Osteoblast (primary cell): Measurements from ENCODE around the gene PARD3. TPM values are rescaled to one million over a fixed set of nuclear protein-coding genes. Genes with fewer than 3 reads are reported as not detected.

Source experiments
- DNase-seq: peaks from one replicate; pipeline ENCODE4 v3.0.0; 2011; ENCODE audit warnings: low spot score, mixed read lengths; ENCODE audit not compliant: insufficient read length; ENCODE audit errors: missing footprints
- H2AFZ ChIP-seq: 2 replicates; pipeline ENCODE4 v1.6.0; 2011; ENCODE audit warnings: mild to moderate bottlenecking, low read length
- H3K27ac ChIP-seq: 2 replicates; pipeline ENCODE4 v1.5.1; 2011; ENCODE audit warnings: mild to moderate bottlenecking, low read depth, low read length, moderate library complexity
- H3K27me3 ChIP-seq: 2 replicates; pipeline ENCODE4 v1.6.0; 2012; ENCODE audit warnings: mild to moderate bottlenecking, control low read depth, inconsistent platforms, low read length, moderate library complexity; ENCODE audit not compliant: insufficient read depth
- H3K36me3 ChIP-seq: 2 replicates; pipeline ENCODE4 v1.5.1; 2011; ENCODE audit warnings: mild to moderate bottlenecking, low read length, control low read depth, moderate library complexity; ENCODE audit not compliant: insufficient read depth
- H3K4me1 ChIP-seq: 2 replicates; pipeline ENCODE4 v1.5.1; 2011; ENCODE audit warnings: mild to moderate bottlenecking, low read length, control low read depth, moderate library complexity; ENCODE audit not compliant: insufficient read depth
- H3K4me2 ChIP-seq: 2 replicates; pipeline ENCODE4 v1.6.0; 2011; ENCODE audit warnings: mild to moderate bottlenecking, low read length; ENCODE audit not compliant: insufficient read depth
- H3K4me3 ChIP-seq: fragments of 200-600 bp; sonication (generic); 3 replicates; pipeline ENCODE4 v1.5.1; 2012; ENCODE audit warnings: mild to moderate bottlenecking, low read length, inconsistent platforms; ENCODE audit not compliant: insufficient read depth
- H3K79me2 ChIP-seq: 2 replicates; pipeline ENCODE4 v1.6.0; 2012; ENCODE audit warnings: mild to moderate bottlenecking, low read length, control low read depth, inconsistent platforms; ENCODE audit not compliant: insufficient read depth
- H3K9me3 ChIP-seq: 2 replicates; pipeline ENCODE4 v1.5.1; 2011; ENCODE audit warnings: low read depth, low read length, control low read depth
- H4K20me1 ChIP-seq: 2 replicates; pipeline ENCODE4 v1.6.0; 2012; ENCODE audit warnings: mild to moderate bottlenecking, low read length, control low read depth; ENCODE audit not compliant: insufficient read depth
- total RNA-seq: library from RNA; depleted of rRNA; stranded (reverse); fragments of >200 nt; gene quantifications from 2 replicates; pipeline ENCODE4 v1.2.3, GENCODE V29; 2012
- TF ChIP-seq, protein P1 (sequence below): IDR thresholded peaks from 2 replicates; pipeline ENCODE4 v1.5.1; 2011; ENCODE audit warnings: mild to moderate bottlenecking, low read depth, low read length, moderate library complexity; ENCODE audit errors: extremely low read depth

Gene PARD3
- total RNA-seq, 1 donor, result 71.7 TPM

DNA sequence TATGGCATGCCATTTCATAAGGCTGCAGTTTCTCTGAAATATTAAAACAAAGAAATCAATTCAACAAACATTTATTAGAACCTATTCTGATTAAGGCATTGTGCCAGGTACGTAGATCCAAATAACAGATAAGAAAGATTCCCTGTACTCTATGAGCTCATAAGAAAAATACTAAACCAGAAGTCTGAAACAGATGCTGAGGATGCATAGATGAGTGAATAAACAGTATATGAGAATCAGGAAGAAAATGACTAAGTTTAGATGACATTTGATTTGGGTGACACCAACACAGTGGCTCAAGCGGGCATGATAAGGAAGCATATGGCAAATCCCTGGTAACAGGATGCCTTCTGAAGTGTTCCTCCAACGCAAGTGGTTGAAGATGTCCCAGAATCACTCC lies 477.2 kb downstream of the PARD3 start:
- no peaks in the 10 kb centered on the region for H3K79me2 ChIP-seq
- H3K27me3 ChIP-seq, result no peaks in the 10 kb centered on the region
- no peak overlapping the region for H3K27ac ChIP-seq

DNA sequence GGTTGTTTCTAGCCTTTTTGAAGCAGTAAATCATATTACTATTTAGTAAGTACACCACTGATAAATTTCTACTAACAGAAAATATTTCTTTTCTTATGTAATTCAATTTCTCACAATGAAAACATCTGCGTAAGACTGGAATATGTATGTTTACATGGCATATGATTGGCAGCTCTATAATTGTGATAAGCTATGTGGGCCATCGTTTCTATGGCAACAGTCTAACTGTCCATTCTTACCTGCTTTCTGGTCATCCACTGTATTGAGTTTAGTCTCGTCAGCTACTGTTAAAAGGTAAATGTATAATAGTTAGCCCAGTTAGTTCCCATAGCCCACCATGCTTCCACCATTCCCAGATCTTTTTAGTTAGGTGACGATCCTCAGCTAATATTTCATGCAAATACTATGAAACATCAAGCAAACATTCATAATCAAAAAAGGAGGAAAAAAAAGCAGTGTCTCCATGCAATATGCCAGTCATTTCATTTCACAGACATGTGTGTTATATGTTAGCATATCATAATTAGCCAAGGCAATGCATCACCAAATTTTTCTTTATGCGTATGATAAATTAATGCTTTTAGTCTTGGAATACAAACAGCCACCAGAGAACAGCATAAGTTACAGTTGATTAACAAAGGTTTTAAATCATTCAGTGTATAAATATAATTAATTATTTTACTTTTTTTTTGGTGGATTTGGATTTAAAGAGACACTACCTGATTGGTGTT lies 479.0 kb downstream of the PARD3 start:
- Histone ChIP-seq H3K4me1 (peaks cover 21% of the 10 kb centered on the region), H3K27me3 (no peaks in the 10 kb centered on the region), H4K20me1 (no peaks in the 10 kb centered on the region), H2AFZ (no peak overlapping the region), H3K36me3 (no peaks in the 10 kb centered on the region), H3K4me3 (no peak overlapping the region), H3K27ac (no peak overlapping the region), H3K4me2 (no peak overlapping the region), H3K79me2 (no peaks in the 10 kb centered on the region), H3K9me3 (no peaks in the 10 kb centered on the region)
- TF ChIP-seq, protein P1, sequence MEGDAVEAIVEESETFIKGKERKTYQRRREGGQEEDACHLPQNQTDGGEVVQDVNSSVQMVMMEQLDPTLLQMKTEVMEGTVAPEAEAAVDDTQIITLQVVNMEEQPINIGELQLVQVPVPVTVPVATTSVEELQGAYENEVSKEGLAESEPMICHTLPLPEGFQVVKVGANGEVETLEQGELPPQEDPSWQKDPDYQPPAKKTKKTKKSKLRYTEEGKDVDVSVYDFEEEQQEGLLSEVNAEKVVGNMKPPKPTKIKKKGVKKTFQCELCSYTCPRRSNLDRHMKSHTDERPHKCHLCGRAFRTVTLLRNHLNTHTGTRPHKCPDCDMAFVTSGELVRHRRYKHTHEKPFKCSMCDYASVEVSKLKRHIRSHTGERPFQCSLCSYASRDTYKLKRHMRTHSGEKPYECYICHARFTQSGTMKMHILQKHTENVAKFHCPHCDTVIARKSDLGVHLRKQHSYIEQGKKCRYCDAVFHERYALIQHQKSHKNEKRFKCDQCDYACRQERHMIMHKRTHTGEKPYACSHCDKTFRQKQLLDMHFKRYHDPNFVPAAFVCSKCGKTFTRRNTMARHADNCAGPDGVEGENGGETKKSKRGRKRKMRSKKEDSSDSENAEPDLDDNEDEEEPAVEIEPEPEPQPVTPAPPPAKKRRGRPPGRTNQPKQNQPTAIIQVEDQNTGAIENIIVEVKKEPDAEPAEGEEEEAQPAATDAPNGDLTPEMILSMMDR, result no peak
- no peak for DNase-seq

More for the DNA sequence above, 477.2 kb downstream of the PARD3 start:
- no peaks in the 10 kb centered on the region for H4K20me1 ChIP-seq
- no peaks in the 10 kb centered on the region for H3K9me3 ChIP-seq
- H2AFZ ChIP-seq, result no peak overlapping the region
- H3K36me3 ChIP-seq, result no peaks in the 10 kb centered on the region
- H3K4me2 ChIP-seq, result no peak overlapping the region
- TF ChIP-seq, protein P1, result no peak
- H3K4me3 ChIP-seq, result no peak overlapping the region
- DNase-seq, result no peak
- H3K4me1 ChIP-seq, result peaks cover 22% of the 10 kb centered on the region

- H3K4me2 ChIP-seq, result no peak overlapping the region
- no peak overlapping the region for H3K27ac ChIP-seq
- DNase-seq, result no peak
- H2AFZ ChIP-seq, result no peak overlapping the region
- no peaks in the 10 kb centered on the region for H3K36me3 ChIP-seq
- TF ChIP-seq, protein P1, result no peak
- no peaks in the 10 kb centered on the region for H3K79me2 ChIP-seq
- no peaks in the 10 kb centered on the region for H3K9me3 ChIP-seq
- H3K4me3 ChIP-seq, result no peak overlapping the region
- H3K27me3 ChIP-seq, result no peaks in the 10 kb centered on the region
- peaks cover 15% of the 10 kb centered on the region for H3K4me1 ChIP-seq
- H4K20me1 ChIP-seq, result no peaks in the 10 kb centered on the region
These were observed 480.2 kb downstream of the PARD3 start for GRCh38 chr10:34334908-34335307.

- no peak for DNase-seq
- no peak overlapping the region for H3K4me2 ChIP-seq
- H3K9me3 ChIP-seq, result no peaks in the 10 kb centered on the region
- TF ChIP-seq, protein P1, result no peak
- no peaks in the 10 kb centered on the region for H3K79me2 ChIP-seq
- H4K20me1 ChIP-seq, result no peaks in the 10 kb centered on the region
- H3K4me1 ChIP-seq, result peaks cover 9% of the 10 kb centered on the region
- H2AFZ ChIP-seq, result no peak overlapping the region
- H3K4me3 ChIP-seq, result no peak overlapping the region
- H3K27me3 ChIP-seq, result no peaks in the 10 kb centered on the region
- H3K27ac ChIP-seq, result no peak overlapping the region
- H3K36me3 ChIP-seq, result no peaks in the 10 kb centered on the region
These were observed 481.6 kb downstream of the PARD3 start for GRCh38 chr10:34333513-34333912.
